T-helper 2 cell (primary cell): Measurements from ENCODE around the gene SLX4IP.
A peak's percentile ranks its signal among the peaks of the same experiment; 100 is the strongest.

ENCODE experiments used
- DNase-seq, 5 experiments: peaks; one replicate each; pipeline versions ENCODE4 v3.0.0 to v3.0.0-alpha.2; 2012 to 2022

Gene SLX4IP

GRCh38 chr20:10670501-10671220 lies 235.6 kb downstream of the SLX4IP start:
- no peak for DNase-seq

- DNase-seq: peak in 1 of 5 experiments; percentile 58
These were observed 236.3 kb downstream of the SLX4IP start for GRCh38 chr20:10671221-10671918.

GRCh38 chr20:10671919-10672623 lies 237.0 kb downstream of the SLX4IP start:
- DNase-seq: no peak

GRCh38 chr20:10672624-10673127 lies 237.6 kb downstream of the SLX4IP start:
- peak in 3 of 5 experiments; percentile 9 to 53 (median 14) for DNase-seq

DNA sequence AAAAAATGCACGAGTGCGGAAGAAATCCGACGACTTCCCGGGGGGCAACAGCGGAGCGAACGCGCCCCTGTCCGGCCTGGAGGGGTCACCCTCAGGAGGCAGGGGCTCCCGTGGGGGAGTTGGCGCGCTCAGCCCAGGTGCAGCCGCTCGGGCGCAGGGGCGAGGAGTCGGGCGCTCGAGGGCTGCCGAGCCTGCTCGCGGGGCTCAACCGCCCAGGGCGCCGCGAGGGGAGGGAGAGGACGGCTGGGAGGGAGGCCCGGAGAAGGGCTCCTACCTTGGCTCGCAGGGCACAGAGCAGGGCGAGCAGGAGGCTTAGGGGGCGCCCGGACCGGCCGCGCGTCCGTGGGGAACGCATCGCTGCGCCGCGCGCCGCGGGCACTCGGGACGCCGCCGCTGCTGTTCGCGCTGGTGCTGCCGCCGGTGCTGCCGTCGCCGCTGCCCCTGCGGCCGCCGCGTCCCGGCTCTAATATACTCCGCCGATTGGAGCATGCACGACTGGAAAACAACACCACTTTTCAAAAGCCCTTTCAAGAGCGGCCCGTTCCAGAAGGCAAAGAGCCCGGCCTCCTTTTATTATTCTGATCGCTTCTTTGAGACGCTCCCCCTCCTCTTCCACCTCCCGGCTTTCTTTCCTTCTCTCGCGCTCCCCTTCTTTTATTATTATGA lies 238.2 kb downstream of the SLX4IP start:
- peak in 1 of 5 experiments; percentile 34 for DNase-seq

DNA sequence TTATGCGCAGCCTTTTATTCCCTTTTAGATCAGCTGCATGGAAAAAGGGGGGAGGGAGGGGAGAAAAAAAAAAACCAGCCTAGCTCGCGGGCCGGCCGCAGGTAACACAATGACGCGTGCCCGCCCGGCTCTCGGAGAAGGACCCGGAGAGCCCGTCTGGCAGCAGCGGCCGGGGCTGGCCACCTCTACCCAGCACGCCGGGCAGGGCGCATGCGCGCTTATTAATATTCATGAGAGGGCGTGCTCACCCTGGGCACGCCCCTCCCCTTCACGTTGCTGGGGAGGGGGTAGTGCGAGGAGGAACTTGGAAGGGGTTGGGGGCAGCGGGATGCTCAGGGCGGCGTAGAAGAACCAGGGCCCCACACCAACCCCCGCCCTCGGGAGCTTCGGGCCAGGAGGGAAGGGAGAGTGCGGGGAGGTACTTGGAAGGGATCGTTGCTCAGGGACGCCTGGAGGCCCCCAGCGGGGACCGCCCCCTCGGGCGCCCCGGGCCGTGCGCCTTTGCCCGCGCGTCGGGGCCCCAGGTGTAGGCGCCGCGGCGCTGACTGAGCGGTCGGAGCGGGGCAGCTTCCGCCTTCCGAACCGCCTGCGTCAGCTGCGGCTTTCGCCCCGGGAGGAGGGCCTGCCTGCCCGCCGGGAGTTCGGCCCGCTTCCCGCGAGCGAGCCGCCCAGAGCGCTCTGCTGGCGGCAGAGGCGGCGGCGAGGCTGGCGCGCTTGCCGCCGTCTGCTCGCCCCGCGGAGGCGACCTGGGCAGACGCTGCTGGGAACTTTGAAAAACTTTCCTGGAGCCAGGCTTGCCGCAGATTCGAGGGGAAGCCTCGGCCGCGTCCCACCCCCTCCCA lies 239.0 kb downstream of the SLX4IP start, which contains the start of gene JAG1:
Gene JAG1, minus strand, starts transcription at position 158 of the 842 bp plus-strand sequence. CDS start 469 bp downstream, outside the sequence.
- peak in 3 of 5 experiments; percentile 7 to 83 (median 33) for DNase-seq

- peak in 1 of 5 experiments; percentile 68 for DNase-seq
These were observed 239.8 kb downstream of the SLX4IP start for GRCh38 chr20:10674684-10675449.

- DNase-seq: no peak
These were observed 240.3 kb downstream of the SLX4IP start for GRCh38 chr20:10675450-10675848.

GRCh38 chr20:10676518-10676917 lies 241.4 kb downstream of the SLX4IP start:
- no peak for DNase-seq
